Neural progenitor cell (in vitro differentiated cells): ENCODE measurements around the gene GLRA1. TPM values are rescaled to one million over a fixed set of nuclear protein-coding genes. Genes with fewer than 3 reads are reported as not detected.

Source experiments
- DNase-seq: peaks from one replicate; pipeline ENCODE4 v3.0.0-alpha.2; 2016; ENCODE audit warnings: low spot score
- H2AFZ ChIP-seq: fragments of 200-600 bp; sonication (generic); replicated peaks from 2 replicates; pipeline ENCODE4 v1.6.1; 2016; ENCODE audit warnings: antibody characterized with exemption
- H3F3A ChIP-seq: fragments of 200-600 bp; sonication (generic); 2 replicates; pipeline ENCODE4 v1.6.1; 2016; ENCODE audit warnings: antibody characterized with exemption, low read depth
- H3K27ac ChIP-seq: fragments of 200-600 bp; sonication (generic); 2 replicates; pipeline ENCODE4 v1.5.1; 2016; ENCODE audit warnings: mild to moderate bottlenecking
- H3K27me3 ChIP-seq: fragments of 200-600 bp; sonication (generic); 2 replicates; pipeline ENCODE4 v1.6.1; 2016; ENCODE audit warnings: mild to moderate bottlenecking, moderate library complexity
- H3K36me3 ChIP-seq: fragments of 200-600 bp; sonication (generic); 2 replicates; pipeline ENCODE4 v1.5.1; 2016
- H3K4me1 ChIP-seq: fragments of 200-600 bp; sonication (generic); 2 replicates; pipeline ENCODE4 v1.6.1; 2016; ENCODE audit warnings: mixed run types
- H3K4me2 ChIP-seq: fragments of 200-600 bp; sonication (generic); 2 replicates; pipeline ENCODE4 v1.6.1; 2016
- H3K4me3 ChIP-seq: fragments of 200-600 bp; sonication (generic); 2 replicates; pipeline ENCODE4 v1.5.1; 2016
- H3K79me2 ChIP-seq: fragments of 200-600 bp; sonication (generic); 2 replicates; pipeline ENCODE4 v1.6.1; 2016; ENCODE audit warnings: low read depth
- H3K9ac ChIP-seq: fragments of 200-600 bp; sonication (generic); 2 replicates; pipeline ENCODE4 v1.6.1; 2016
- H3K9me3 ChIP-seq: fragments of 200-600 bp; sonication (generic); 2 replicates; pipeline ENCODE4 v1.5.1; 2016; ENCODE audit warnings: low read depth
- H4K20me1 ChIP-seq: fragments of 200-600 bp; sonication (generic); 2 replicates; pipeline ENCODE4 v1.6.1; 2016; ENCODE audit warnings: low read depth
- H3K27ac Mint-ChIP-seq: 3 replicates; pipeline ENCODE4 v1.8.0; 2021; ENCODE audit warnings: mixed read lengths
- H3K27me3 Mint-ChIP-seq: 2 replicates; pipeline ENCODE4 v1.8.0; 2022; ENCODE audit warnings: low read depth, mild to moderate bottlenecking, inconsistent platforms, moderate library complexity, mixed read lengths; ENCODE audit not compliant: insufficient read depth
- H3K36me3 Mint-ChIP-seq: 3 replicates; pipeline ENCODE4 v1.8.0; 2021; ENCODE audit warnings: mixed read lengths
- H3K4me1 Mint-ChIP-seq: 3 replicates; pipeline ENCODE4 v1.8.0; 2021; ENCODE audit warnings: mixed read lengths
- H3K4me3 Mint-ChIP-seq: 3 replicates; pipeline ENCODE4 v1.8.0; 2021; ENCODE audit warnings: mild to moderate bottlenecking, moderate library complexity, mixed read lengths
- H3K9me3 Mint-ChIP-seq: 3 replicates; pipeline ENCODE4 v1.8.0; 2020; ENCODE audit warnings: mixed read lengths
- EZH2 ChIP-seq: fragments of 200-600 bp; sonication (generic); IDR thresholded peaks from 2 replicates; pipeline ENCODE4 v1.6.1; 2017; ENCODE audit warnings: antibody characterized with exemption, mild to moderate bottlenecking, moderate library complexity
- EZH2phosphoT487 ChIP-seq: fragments of 200-600 bp; sonication (generic); IDR thresholded peaks from 2 replicates; pipeline ENCODE4 v1.6.1; 2017; ENCODE audit warnings: antibody characterized with exemption
- total RNA-seq: library from RNA; depleted of rRNA; stranded (reverse); fragments of >200 nt; gene quantifications from 2 replicates; pipeline ENCODE4 v1.2.3, GENCODE V29; 2015; ENCODE audit warnings: low replicate concordance
- TF ChIP-seq, protein P1 (sequence below): fragments of 200-600 bp; sonication (generic); IDR thresholded peaks from 2 replicates; pipeline ENCODE4 v1.5.1; 2017; ENCODE audit warnings: antibody characterized with exemption, mild to moderate bottlenecking

Gene GLRA1
- total RNA-seq, 1 donor from 2014 or later, result not detected

DNA sequence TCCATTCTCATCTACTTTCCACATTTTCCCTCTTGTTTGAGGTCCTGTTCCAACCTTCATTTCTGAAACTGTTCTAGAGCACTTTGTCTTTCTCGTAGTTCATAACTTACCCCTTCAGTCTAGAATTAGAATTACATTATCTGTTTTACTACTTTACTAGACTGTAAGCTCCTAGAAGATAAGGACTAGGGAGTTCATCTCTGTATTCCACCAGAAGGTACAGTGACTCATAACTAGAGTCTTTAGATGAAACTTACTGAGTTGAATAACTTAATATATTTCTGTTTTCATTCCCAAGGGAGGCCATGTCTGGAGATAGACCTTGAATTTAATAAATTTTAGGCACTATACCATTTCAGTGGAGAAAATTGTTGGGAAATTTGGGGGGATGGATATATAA is 114.2 kb downstream of the GLRA1 start:
- H3K36me3 ChIP-seq, result peaks cover 13% of the 10 kb centered on the region
- peaks cover 67% of the 10 kb centered on the region for H3K36me3 Mint-ChIP-seq
- no peak overlapping the region for H3K9ac ChIP-seq
- no peak overlapping the region for H3K27ac ChIP-seq
- H3K4me3 ChIP-seq, result no peak overlapping the region
- H3K4me3 Mint-ChIP-seq, result no peak overlapping the region
- H3K27me3 Mint-ChIP-seq, result no peaks in the 10 kb centered on the region
- no peak overlapping the region for H3K27ac Mint-ChIP-seq
- no peaks in the 10 kb centered on the region for H3K9me3 ChIP-seq
- H3K79me2 ChIP-seq, result peaks cover 47% of the 10 kb centered on the region
- TF ChIP-seq, protein P1, sequence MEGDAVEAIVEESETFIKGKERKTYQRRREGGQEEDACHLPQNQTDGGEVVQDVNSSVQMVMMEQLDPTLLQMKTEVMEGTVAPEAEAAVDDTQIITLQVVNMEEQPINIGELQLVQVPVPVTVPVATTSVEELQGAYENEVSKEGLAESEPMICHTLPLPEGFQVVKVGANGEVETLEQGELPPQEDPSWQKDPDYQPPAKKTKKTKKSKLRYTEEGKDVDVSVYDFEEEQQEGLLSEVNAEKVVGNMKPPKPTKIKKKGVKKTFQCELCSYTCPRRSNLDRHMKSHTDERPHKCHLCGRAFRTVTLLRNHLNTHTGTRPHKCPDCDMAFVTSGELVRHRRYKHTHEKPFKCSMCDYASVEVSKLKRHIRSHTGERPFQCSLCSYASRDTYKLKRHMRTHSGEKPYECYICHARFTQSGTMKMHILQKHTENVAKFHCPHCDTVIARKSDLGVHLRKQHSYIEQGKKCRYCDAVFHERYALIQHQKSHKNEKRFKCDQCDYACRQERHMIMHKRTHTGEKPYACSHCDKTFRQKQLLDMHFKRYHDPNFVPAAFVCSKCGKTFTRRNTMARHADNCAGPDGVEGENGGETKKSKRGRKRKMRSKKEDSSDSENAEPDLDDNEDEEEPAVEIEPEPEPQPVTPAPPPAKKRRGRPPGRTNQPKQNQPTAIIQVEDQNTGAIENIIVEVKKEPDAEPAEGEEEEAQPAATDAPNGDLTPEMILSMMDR, result no peak
- TF ChIP-seq EZH2phosphoT487, result no peak
- no peak for TF ChIP-seq EZH2
- no peaks in the 10 kb centered on the region for H3K27me3 ChIP-seq
- H3K4me1 ChIP-seq, result peaks cover 7% of the 10 kb centered on the region
- H3K4me2 ChIP-seq, result no peak overlapping the region
- peaks cover 4% of the 10 kb centered on the region for H3F3A ChIP-seq
- peaks cover 30% of the 10 kb centered on the region for H4K20me1 ChIP-seq
- H2AFZ ChIP-seq, result no peak overlapping the region
- no peaks in the 10 kb centered on the region for H3K9me3 Mint-ChIP-seq
- DNase-seq, result no peak
- no peaks in the 10 kb centered on the region for H3K4me1 Mint-ChIP-seq

DNA sequence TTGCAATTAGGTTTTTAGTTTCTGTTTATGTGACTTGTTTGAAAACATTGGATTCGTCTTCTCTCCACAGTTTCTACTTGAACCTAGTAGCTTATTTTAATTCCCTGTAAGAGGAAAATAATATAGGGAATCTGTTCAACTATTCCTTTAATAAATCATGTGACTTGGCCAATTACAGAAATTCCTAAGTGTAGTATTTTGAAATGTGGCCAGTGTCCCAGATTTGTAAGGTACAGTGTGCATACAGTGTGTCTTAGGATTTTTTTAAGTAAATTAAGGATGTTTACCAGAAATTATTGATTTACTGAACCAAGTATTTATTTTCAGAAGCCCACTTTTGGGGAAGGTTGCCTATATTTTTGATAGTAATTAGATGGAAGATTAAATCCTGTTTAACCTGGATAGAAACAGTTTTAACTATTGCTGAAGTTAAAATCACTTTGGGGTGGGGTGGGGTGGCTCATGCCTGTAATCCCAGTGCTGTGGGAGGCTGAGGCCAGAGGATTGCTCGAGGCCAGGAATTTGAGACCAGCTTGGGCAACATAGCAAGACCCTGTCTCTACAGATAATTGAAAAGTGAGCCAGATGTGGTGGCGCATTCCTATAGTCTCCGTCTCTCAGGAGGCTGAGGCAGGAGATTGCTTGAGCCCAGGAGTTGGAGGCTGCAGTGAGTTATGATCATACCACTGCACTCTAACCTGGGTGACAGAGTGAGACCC is 116.0 kb downstream of the GLRA1 start:
- peaks cover under 1% of the 10 kb centered on the region for H3K4me1 ChIP-seq
- no peak overlapping the region for H3K27ac ChIP-seq
- peaks cover 11% of the 10 kb centered on the region for H3K36me3 ChIP-seq
- H3K4me1 Mint-ChIP-seq, result no peaks in the 10 kb centered on the region
- no peak overlapping the region for H3K9ac ChIP-seq
- H3K27me3 Mint-ChIP-seq, result no peaks in the 10 kb centered on the region
- H3K4me2 ChIP-seq, result no peak overlapping the region
- peaks cover 24% of the 10 kb centered on the region for H4K20me1 ChIP-seq
- H2AFZ ChIP-seq, result no peak overlapping the region
- no peak overlapping the region for H3K27ac Mint-ChIP-seq
- H3K36me3 Mint-ChIP-seq, result peaks cover 65% of the 10 kb centered on the region
- no peak overlapping the region for H3K4me3 Mint-ChIP-seq
- no peaks in the 10 kb centered on the region for H3K9me3 ChIP-seq
- no peak for DNase-seq
- peaks cover 4% of the 10 kb centered on the region for H3F3A ChIP-seq
- TF ChIP-seq EZH2 (no peak), EZH2phosphoT487 (no peak)
- TF ChIP-seq, protein P1, result no peak
- H3K27me3 ChIP-seq, result no peaks in the 10 kb centered on the region
- H3K4me3 ChIP-seq, result no peak overlapping the region
- H3K79me2 ChIP-seq, result peaks cover 62% of the 10 kb centered on the region
- H3K9me3 Mint-ChIP-seq, result no peaks in the 10 kb centered on the region

DNA sequence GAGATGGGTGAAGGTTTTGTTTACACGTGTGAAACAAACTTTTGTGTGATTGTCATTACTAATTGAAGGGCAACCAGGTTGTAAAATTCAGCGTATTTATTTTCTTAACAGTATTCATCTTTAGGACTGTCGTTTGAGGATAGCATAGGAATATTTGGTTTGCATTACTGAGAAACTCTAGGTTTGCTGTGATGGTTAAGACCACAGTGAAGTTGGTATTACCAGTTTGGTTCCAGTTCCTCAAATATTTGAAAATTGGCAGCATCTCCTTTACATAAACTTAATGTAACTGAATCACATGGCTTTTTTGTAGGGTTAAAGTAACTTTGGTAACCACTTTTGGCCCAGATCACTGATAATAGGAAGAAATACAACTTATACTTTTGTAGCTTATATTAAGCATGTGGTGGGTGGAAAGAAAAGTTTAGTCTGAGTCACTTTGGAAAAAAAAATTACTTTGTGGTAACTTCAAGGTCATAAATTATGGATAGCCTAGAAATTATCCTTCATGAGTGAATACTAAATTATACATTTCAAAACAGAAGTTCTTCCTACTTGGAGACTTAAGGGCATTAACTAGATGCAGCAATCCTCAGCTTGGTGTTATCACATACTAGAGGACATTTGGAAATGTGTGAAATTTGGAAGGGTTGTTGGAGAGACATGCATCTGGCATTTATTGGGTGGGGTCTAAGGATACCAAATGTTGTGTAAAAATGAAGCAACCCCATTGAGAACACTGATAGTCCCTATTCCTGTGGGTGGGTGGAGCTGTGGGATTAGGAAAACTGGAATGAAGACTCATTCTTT is 119.0 kb downstream of the GLRA1 start:
- no peaks in the 10 kb centered on the region for H3K4me1 ChIP-seq
- Mint-ChIP-seq H3K36me3 (peaks cover 58% of the 10 kb centered on the region), H3K9me3 (no peaks in the 10 kb centered on the region), H3K4me3 (no peak overlapping the region), H3K27ac (no peak overlapping the region), H3K4me1 (no peaks in the 10 kb centered on the region), H3K27me3 (no peaks in the 10 kb centered on the region)
- H3F3A ChIP-seq, result peaks cover 5% of the 10 kb centered on the region
- no peak overlapping the region for H3K4me2 ChIP-seq
- no peak overlapping the region for H2AFZ ChIP-seq
- no peaks in the 10 kb centered on the region for H3K27me3 ChIP-seq
- no peak for TF ChIP-seq EZH2phosphoT487
- TF ChIP-seq, protein P1, result no peak
- no peaks in the 10 kb centered on the region for H3K9me3 ChIP-seq
- no peak for DNase-seq
- peaks cover 72% of the 10 kb centered on the region for H3K79me2 ChIP-seq
- no peak overlapping the region for H3K9ac ChIP-seq
- H3K36me3 ChIP-seq, result peaks cover 25% of the 10 kb centered on the region
- H3K27ac ChIP-seq, result no peak overlapping the region
- no peak overlapping the region for H3K4me3 ChIP-seq
- H4K20me1 ChIP-seq, result peaks cover 21% of the 10 kb centered on the region
